Ishikawa (cell line): ENCODE data around the gene ELAVL2.

Experiments
- CEBPB ChIP-seq: IDR thresholded peaks from 2 replicates; pipeline ENCODE4 v1.6.1; 2012
- CREB1 ChIP-seq: IDR thresholded peaks from 2 replicates; pipeline ENCODE4 v1.6.1; 2012; ENCODE audit warnings: low read depth
- EGR1 ChIP-seq: IDR thresholded peaks from 2 replicates; pipeline ENCODE4 v1.6.1; 2012
- EP300 ChIP-seq: IDR thresholded peaks from 2 replicates; pipeline ENCODE4 v1.6.1; 2012; ENCODE audit warnings: borderline replicate concordance
- FOXM1 ChIP-seq: IDR thresholded peaks from 2 replicates; pipeline ENCODE4 v1.6.1; 2012; ENCODE audit warnings: low read depth, borderline replicate concordance
- NFIC ChIP-seq: IDR thresholded peaks from 2 replicates; pipeline ENCODE4 v1.6.1; 2012
- RAD21 ChIP-seq: IDR thresholded peaks from 2 replicates; pipeline ENCODE4 v1.6.1; 2012; ENCODE audit warnings: low read depth
- TAF1 ChIP-seq: IDR thresholded peaks from 2 replicates; pipeline ENCODE4 v1.6.1; 2012; ENCODE audit warnings: low read depth, mild to moderate bottlenecking
- TCF12 ChIP-seq: IDR thresholded peaks from 2 replicates; pipeline ENCODE4 v1.6.1; 2012; ENCODE audit warnings: low read depth
- TEAD4 ChIP-seq: IDR thresholded peaks from 2 replicates; pipeline ENCODE4 v1.6.1; 2012
- YY1 ChIP-seq: IDR thresholded peaks from 2 replicates; pipeline ENCODE4 v1.6.1; 2012; ENCODE audit warnings: low read depth
- ZBTB7A ChIP-seq: IDR thresholded peaks from 2 replicates; pipeline ENCODE4 v1.6.1; 2012; ENCODE audit warnings: low read depth
- TF ChIP-seq, protein P1 (sequence below): IDR thresholded peaks from 2 replicates; pipeline ENCODE4 v1.6.1; 2012
- TF ChIP-seq, protein P2 (sequence below): IDR thresholded peaks from 2 replicates; pipeline ENCODE4 v1.6.1; 2012
- TF ChIP-seq, protein P3 (sequence below): IDR thresholded peaks from 2 replicates; pipeline ENCODE4 v1.6.1; 2012; ENCODE audit warnings: low read depth, mild to moderate bottlenecking

ELAVL2 gene

DNA sequence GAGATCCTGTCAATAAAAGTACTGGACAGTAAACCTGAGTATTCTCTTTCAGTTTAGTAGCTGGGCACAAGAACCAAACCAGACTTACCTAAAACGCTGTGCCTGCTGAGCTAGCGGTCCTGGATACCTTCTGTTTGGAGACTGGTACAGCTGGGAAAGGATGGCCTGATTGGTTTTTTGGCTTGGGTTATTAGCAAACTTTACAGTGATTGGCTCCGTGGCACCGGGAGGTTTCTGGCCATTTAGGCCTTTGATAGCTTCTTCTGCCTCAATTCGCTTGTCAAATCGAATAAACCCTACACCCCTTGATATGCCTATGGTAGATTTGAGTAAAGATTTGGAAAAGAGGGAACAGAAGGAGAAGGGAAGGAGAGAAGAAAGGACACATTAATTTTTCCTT lies 124.7 kb downstream of the ELAVL2 start:
- TF ChIP-seq CREB1 (no peak), NFIC (no peak), TAF1 (no peak), RAD21 (no peak), TCF12 (no peak)
- TF ChIP-seq, protein P1, sequence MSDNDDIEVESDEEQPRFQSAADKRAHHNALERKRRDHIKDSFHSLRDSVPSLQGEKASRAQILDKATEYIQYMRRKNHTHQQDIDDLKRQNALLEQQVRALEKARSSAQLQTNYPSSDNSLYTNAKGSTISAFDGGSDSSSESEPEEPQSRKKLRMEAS, result no peak
- TF ChIP-seq, protein P2, sequence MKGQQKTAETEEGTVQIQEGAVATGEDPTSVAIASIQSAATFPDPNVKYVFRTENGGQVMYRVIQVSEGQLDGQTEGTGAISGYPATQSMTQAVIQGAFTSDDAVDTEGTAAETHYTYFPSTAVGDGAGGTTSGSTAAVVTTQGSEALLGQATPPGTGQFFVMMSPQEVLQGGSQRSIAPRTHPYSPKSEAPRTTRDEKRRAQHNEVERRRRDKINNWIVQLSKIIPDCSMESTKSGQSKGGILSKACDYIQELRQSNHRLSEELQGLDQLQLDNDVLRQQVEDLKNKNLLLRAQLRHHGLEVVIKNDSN, result no peak

DNA sequence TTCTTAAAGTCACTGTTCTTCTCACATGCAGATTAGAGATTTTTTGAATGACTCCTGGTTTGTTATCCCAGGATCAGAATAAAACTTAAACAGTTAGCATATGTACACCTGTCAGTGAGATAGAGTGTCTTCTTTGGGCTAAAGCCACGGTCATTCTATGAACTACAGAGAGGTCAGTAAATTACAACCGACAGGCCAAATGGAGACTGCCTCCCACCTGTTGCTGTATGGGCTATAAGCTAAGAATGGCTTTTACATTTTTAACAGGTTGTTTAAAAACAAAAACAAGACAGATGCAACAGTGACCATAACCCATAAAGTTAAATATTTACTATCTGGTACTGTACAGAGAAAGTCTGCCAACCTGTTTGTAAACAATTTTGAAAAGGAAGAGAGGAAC lies 125.7 kb downstream of the ELAVL2 start:
- TF ChIP-seq CREB1, result no peak
- TF ChIP-seq CEBPB, result no peak
- no peak for TF ChIP-seq ZBTB7A
- TF ChIP-seq, protein P1, result no peak
- TF ChIP-seq TAF1, result no peak
- no peak for TF ChIP-seq FOXM1
- TF ChIP-seq TEAD4, result no peak
- no peak for TF ChIP-seq YY1
- TF ChIP-seq EP300, result no peak
- TF ChIP-seq TCF12, result no peak
- TF ChIP-seq RAD21, result no peak

DNA sequence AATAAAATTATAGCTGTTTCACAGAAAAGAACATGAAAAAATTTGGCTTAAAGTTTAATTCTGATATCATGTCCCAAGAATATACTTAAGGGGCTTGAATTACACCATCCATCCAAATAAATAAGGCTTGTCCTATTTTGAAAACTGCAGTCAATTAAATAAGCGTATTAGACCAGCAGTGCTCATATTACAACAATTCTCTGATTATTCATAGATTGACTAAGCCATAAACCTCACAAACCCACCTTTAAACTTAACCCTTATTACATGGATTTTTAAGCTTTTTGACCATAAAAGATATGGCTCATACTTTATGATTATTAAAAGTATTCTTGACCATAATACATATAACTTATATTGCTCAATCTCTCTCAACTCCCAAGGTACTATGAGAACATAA lies 127.9 kb downstream of the ELAVL2 start:
- TF ChIP-seq TEAD4 (no peak), ZBTB7A (no peak), CEBPB (no peak), CREB1 (no peak), YY1 (no peak), EGR1 (no peak), TAF1 (no peak), EP300 (no peak), RAD21 (no peak), TCF12 (no peak)
- TF ChIP-seq, protein P3, sequence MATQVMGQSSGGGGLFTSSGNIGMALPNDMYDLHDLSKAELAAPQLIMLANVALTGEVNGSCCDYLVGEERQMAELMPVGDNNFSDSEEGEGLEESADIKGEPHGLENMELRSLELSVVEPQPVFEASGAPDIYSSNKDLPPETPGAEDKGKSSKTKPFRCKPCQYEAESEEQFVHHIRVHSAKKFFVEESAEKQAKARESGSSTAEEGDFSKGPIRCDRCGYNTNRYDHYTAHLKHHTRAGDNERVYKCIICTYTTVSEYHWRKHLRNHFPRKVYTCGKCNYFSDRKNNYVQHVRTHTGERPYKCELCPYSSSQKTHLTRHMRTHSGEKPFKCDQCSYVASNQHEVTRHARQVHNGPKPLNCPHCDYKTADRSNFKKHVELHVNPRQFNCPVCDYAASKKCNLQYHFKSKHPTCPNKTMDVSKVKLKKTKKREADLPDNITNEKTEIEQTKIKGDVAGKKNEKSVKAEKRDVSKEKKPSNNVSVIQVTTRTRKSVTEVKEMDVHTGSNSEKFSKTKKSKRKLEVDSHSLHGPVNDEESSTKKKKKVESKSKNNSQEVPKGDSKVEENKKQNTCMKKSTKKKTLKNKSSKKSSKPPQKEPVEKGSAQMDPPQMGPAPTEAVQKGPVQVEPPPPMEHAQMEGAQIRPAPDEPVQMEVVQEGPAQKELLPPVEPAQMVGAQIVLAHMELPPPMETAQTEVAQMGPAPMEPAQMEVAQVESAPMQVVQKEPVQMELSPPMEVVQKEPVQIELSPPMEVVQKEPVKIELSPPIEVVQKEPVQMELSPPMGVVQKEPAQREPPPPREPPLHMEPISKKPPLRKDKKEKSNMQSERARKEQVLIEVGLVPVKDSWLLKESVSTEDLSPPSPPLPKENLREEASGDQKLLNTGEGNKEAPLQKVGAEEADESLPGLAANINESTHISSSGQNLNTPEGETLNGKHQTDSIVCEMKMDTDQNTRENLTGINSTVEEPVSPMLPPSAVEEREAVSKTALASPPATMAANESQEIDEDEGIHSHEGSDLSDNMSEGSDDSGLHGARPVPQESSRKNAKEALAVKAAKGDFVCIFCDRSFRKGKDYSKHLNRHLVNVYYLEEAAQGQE, result no peak
- TF ChIP-seq, protein P1, result no peak
- TF ChIP-seq, protein P2, result no peak

DNA sequence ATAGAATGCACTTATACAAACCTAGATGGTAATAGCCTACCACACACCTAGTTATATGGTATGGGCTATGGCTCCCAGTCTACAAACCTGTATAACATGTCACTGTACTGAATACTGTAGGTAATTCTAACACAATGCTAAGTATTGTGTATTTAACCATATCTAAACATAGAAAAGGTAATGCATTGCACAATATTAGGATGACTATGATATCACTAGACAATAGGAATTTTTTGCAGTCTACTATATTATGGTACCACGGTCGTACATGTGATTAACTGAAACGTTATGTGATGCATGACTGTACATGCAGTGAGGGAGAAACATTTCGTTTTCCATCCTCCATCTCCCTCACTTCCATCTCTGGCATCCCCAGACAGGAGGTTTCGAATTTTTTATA lies 130.5 kb downstream of the ELAVL2 start:
- no peak for TF ChIP-seq YY1
- no peak for TF ChIP-seq EGR1
- TF ChIP-seq TAF1, result no peak
- TF ChIP-seq EP300, result no peak
- no peak for TF ChIP-seq CREB1
- no peak for TF ChIP-seq FOXM1
- TF ChIP-seq, protein P3, result no peak
- no peak for TF ChIP-seq CEBPB
- no peak for TF ChIP-seq NFIC
- TF ChIP-seq, protein P2, result no peak
- TF ChIP-seq TCF12, result no peak
- TF ChIP-seq RAD21, result no peak

DNA sequence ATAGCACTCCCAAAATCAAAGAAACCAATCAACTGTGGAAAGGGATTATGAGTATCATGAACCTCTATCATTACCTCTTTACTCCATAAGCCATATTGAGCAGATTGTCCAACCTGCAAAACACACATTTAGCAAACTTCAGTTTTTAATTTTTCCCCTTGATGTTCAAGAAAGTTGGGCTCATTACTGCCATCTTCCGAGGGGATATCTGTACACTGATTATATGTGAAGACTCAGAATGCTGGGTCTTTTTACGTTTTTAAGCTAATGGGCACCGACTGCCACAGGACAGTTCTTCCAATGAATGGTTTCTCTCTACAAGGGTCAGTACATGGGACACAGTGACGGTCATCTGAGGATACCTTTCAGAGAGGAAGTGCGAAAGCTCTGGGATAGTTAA lies 132.7 kb downstream of the ELAVL2 start:
- TF ChIP-seq, protein P1, result no peak
- no peak for TF ChIP-seq YY1
- TF ChIP-seq TAF1, result no peak
- no peak for TF ChIP-seq FOXM1
